WI38 (cell line): ENCODE measurements around the gene IQGAP2.

Source experiments
- H3K4me3 ChIP-seq: 2 replicates; pipeline ENCODE4 v1.5.1; 2011; ENCODE audit warnings: low read depth, mild to moderate bottlenecking, control low read depth, low read length
- TF ChIP-seq, protein P1 (sequence below): IDR thresholded peaks from 2 replicates; pipeline ENCODE4 v1.5.1; 2012; ENCODE audit warnings: low read depth, mild to moderate bottlenecking, control low read depth, low read length

Gene IQGAP2

DNA sequence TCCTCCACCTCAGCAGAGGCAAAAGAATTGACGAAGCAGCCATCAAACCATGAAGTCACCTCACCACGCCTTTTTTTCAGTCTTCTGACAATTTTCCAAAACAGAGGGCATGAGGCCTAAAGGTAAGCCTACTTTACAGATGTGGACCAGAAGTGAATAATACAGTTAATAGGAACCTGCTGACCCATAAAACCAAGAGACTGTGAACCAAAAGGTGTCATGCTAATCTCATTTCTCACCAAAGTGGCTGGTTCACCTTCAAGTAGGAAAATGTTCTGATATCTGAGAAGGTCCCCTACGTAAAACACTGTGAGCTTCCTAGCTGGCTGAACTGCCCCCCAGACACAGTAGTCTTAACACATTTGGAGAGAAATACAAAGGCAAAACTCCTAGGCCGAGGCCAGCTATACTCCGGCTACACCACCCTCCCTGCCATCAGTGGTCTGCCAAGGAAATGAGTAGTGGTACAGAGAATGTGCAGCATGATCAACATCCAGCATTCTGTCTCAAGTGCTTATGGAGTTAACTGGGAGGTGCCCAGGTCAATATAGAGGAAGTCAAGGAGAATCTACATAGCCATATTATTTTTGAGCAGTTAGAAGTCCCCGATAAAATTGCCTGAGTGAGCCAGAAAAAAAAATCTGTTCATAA, 239.4 kb downstream of the IQGAP2 start:
- no peak overlapping the region for H3K4me3 ChIP-seq
- TF ChIP-seq, protein P1, sequence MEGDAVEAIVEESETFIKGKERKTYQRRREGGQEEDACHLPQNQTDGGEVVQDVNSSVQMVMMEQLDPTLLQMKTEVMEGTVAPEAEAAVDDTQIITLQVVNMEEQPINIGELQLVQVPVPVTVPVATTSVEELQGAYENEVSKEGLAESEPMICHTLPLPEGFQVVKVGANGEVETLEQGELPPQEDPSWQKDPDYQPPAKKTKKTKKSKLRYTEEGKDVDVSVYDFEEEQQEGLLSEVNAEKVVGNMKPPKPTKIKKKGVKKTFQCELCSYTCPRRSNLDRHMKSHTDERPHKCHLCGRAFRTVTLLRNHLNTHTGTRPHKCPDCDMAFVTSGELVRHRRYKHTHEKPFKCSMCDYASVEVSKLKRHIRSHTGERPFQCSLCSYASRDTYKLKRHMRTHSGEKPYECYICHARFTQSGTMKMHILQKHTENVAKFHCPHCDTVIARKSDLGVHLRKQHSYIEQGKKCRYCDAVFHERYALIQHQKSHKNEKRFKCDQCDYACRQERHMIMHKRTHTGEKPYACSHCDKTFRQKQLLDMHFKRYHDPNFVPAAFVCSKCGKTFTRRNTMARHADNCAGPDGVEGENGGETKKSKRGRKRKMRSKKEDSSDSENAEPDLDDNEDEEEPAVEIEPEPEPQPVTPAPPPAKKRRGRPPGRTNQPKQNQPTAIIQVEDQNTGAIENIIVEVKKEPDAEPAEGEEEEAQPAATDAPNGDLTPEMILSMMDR = no peak

DNA sequence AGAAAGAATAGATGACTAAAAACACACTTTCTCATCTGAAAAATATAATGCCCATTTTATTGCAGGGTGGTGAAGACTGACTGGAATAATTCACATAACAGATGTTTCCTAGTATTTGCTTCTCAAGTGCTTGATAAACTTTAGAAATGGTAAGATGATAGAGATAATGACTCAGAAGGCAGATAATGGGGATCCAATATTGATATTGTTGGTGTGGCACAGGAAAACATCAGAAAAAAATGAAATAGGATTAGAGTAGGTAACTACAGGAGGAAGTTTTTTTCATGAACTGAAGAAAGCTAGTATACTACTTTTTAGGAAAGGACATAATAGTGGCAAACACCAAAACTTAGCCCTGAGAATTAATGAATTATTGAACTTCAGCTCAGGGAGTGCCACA, 240.3 kb downstream of the IQGAP2 start:
- TF ChIP-seq, protein P1 = no peak
- H3K4me3 ChIP-seq = no peak overlapping the region

DNA sequence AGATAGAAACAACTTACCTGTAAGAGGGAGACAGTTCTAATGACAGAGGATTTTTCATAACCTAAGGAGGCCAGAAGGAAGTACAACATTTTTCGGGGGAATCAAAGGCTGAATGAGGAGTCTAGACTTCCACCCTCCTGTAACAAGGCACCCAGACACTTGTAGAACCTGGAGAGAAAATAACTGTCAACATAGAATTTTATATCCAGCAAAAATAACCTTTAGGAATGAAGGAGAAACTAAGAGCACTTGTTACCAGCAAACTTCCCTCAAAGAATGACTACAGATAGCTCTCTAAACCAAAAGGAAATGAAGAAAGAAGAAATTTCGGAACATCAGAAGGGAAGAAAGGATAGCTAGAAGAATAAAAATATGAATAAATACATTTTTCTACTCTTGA, 246.1 kb downstream of the IQGAP2 start:
- H3K4me3 ChIP-seq = no peak overlapping the region

DNA sequence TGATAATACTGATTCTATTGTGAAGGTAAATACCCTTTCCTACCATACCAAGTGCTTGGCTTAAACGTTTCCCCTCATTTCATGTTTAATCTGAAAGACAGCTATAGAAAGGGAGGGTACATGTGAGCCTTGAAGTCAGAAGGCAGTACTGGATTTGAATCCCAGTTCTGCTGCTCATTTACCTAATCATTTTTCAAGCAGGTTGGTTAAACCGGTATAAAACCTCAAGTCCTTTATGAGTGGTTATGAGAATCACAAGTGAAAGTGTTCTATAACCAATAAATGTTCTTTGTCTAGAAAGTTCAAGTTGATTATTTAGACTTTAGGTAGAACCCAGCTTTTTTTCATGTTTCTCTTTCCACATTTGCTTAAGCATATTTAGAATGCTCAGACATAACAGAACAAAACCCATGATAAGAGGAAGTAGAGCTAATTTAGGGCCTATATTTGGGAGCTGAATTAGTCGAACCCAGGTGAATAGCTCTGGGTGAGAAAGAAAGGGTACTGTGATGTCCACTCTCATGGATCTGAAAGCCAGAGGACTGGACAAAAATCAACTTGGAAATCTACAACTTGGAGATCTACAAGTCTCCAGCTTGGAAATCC, 249.8 kb downstream of the IQGAP2 start:
- no peak overlapping the region for H3K4me3 ChIP-seq
- TF ChIP-seq, protein P1 = no peak

More for the DNA sequence above, 246.1 kb downstream of the IQGAP2 start:
- TF ChIP-seq, protein P1 = no peak

DNA sequence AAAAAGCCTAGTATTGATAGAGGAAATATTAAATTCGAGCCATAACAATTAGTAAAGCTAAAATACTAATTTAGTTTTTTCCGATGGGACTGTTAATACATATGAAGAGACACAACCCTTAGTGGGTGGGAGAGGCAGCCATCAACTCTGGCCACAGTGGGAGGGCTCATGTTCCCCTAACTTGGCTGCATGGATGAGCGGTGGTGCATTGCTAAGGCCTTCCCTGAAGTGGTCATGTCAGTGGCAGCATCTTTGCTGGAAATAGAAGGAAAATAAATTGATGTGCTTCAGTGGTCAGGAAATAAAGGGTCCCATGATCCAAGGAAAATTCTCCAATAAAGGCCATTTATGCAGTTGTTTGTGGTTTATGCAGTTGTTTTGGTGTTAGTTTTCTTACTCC, 254.0 kb downstream of the IQGAP2 start:
- TF ChIP-seq, protein P1 = no peak
- no peak overlapping the region for H3K4me3 ChIP-seq

DNA sequence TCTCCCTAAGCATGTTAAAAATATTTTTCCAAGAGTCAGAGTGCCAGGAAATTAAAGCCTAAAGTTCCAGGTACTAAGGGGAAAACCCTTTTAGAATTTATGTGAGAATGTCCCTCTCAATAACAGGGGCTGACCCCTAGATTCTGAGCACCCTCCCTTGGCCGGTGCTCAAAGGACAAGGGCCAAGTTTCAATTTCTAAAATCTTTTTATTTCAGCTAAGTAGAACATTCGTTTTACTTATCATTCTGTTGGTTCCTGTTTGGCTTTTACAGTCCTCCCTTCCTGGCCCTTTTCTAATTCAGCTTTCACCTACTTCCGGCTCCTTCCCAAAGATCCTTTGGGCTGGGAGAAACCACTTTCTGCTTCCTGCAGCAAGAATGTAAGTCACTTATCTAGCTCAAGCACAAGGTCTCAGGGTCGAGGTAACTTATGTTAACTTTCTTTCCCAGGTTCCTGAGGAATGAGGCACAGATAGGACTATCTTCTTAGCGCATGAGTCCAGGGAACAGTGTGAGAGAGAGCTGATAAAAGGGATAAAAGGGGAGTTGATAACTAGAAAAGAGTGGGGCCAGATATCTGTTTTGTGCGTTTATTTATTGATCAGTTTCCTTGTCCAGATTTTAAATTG, 254.7 kb downstream of the IQGAP2 start:
- TF ChIP-seq, protein P1 = no peak

DNA sequence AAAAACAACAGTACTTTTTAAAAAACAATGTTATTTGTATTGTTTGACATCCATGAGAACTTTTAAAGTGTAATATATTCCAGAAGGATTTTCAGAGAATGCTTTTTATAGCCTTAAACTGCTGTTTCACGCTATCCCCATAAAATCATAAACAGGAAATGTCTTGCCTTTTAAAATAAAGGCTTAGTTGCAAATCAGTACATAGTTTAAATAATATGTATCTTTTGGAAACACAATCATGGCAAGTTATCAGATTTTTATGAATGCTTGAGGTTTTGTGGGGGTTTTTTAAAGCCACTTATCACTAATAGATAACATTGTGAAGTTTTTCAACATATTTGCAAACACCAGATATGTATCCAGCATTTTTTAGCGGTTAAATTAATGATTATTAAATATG, 257.3 kb downstream of the IQGAP2 start:
- TF ChIP-seq, protein P1 = no peak
- H3K4me3 ChIP-seq = no peak overlapping the region

More for the DNA sequence above, 254.7 kb downstream of the IQGAP2 start:
- H3K4me3 ChIP-seq = no peak overlapping the region
